Type B pancreatic cell (in vitro differentiated cells): Measurements from ENCODE around the gene ADNP. TPM values are rescaled to one million over a fixed set of nuclear protein-coding genes. Genes with fewer than 3 reads are reported as not detected.

Experiments used
- DNase-seq: peaks from one replicate; pipeline ENCODE4 v3.0.0; 2021; ENCODE audit warnings: mixed read lengths; ENCODE audit not compliant: unreplicated experiment; ENCODE audit errors: extremely low spot score
- H3K27ac Mint-ChIP-seq: 2 replicates; pipeline ENCODE4 v1.8.0; 2021; ENCODE audit warnings: mild to moderate bottlenecking, mixed read lengths
- H3K27me3 Mint-ChIP-seq: 2 replicates; pipeline ENCODE4 v1.8.0; 2021; ENCODE audit warnings: mixed read lengths
- H3K36me3 Mint-ChIP-seq: 2 replicates; pipeline ENCODE4 v1.8.0; 2021; ENCODE audit warnings: mixed read lengths
- H3K4me1 Mint-ChIP-seq: one replicate; pipeline ENCODE4 v1.8.0; 2021; ENCODE audit warnings: mixed read lengths; ENCODE audit not compliant: unreplicated experiment
- H3K4me3 Mint-ChIP-seq: 2 replicates; pipeline ENCODE4 v1.8.0; 2021; ENCODE audit warnings: mild to moderate bottlenecking, mixed read lengths
- H3K9me3 Mint-ChIP-seq: 2 replicates; pipeline ENCODE4 v1.8.0; 2021; ENCODE audit warnings: mixed read lengths
- total RNA-seq: library from RNA; stranded (reverse); gene quantifications from 2 replicates; pipeline ENCODE4 v1.2.1, GENCODE V29; 2021; ENCODE audit warnings: low replicate concordance
- TF ChIP-seq, protein P1 (sequence below): fragments of 200-600 bp; sonication (generic); conservative IDR thresholded peaks from 2 replicates; pipeline ENCODE4 v1.5.0; 2021; ENCODE audit warnings: antibody characterized with exemption, mild to moderate bottlenecking

Gene ADNP
- total RNA-seq, 1 donor from 2014 or later, result 103 TPM

DNA sequence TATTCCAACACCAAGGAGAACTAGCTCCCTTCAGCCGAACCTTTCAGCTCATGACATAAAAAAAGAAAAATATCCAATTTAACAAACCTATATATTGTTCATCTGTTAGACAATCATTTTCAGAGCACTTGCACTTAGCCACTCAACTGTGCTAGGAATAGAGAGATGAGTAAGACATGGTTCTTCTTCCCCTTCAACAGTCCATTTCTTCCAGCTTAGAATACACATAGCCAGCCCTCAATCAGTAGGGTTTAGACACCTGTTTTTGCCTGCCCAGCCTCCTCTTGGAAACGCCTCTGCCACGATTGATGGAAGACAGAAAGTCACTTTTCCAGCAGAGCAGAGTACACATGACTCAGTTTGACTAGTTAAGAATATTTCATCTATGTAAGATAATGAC, 21.8 kb downstream of the ADNP start:
- peaks cover 25% of the 10 kb centered on the region for H3K36me3 Mint-ChIP-seq

GRCh38 chr20:50904067-50904570, 27.1 kb downstream of the ADNP start:
- no peak overlapping the region for H3K4me3 Mint-ChIP-seq
- no peak overlapping the region for H3K27ac Mint-ChIP-seq
- no peaks in the 10 kb centered on the region for H3K27me3 Mint-ChIP-seq
- H3K4me1 Mint-ChIP-seq, result peaks cover 16% of the 10 kb centered on the region
- TF ChIP-seq, protein P1, sequence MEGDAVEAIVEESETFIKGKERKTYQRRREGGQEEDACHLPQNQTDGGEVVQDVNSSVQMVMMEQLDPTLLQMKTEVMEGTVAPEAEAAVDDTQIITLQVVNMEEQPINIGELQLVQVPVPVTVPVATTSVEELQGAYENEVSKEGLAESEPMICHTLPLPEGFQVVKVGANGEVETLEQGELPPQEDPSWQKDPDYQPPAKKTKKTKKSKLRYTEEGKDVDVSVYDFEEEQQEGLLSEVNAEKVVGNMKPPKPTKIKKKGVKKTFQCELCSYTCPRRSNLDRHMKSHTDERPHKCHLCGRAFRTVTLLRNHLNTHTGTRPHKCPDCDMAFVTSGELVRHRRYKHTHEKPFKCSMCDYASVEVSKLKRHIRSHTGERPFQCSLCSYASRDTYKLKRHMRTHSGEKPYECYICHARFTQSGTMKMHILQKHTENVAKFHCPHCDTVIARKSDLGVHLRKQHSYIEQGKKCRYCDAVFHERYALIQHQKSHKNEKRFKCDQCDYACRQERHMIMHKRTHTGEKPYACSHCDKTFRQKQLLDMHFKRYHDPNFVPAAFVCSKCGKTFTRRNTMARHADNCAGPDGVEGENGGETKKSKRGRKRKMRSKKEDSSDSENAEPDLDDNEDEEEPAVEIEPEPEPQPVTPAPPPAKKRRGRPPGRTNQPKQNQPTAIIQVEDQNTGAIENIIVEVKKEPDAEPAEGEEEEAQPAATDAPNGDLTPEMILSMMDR, result no peak
- no peak for DNase-seq
- H3K9me3 Mint-ChIP-seq, result no peaks in the 10 kb centered on the region
- H3K36me3 Mint-ChIP-seq, result peaks cover 12% of the 10 kb centered on the region

More for the DNA sequence above, 21.8 kb downstream of the ADNP start:
- TF ChIP-seq, protein P1, result no peak
- Mint-ChIP-seq H3K4me1 (peaks cover 36% of the 10 kb centered on the region), H3K27ac (peak overlapping the region; percentile 8), H3K9me3 (no peaks in the 10 kb centered on the region), H3K27me3 (no peaks in the 10 kb centered on the region), H3K4me3 (no peak overlapping the region)
- DNase-seq, result no peak

- H3K27me3 Mint-ChIP-seq, result no peaks in the 10 kb centered on the region
- DNase-seq, result no peak
- H3K27ac Mint-ChIP-seq, result no peak overlapping the region
- peaks cover 13% of the 10 kb centered on the region for H3K36me3 Mint-ChIP-seq
- TF ChIP-seq, protein P1, result no peak
- no peaks in the 10 kb centered on the region for H3K9me3 Mint-ChIP-seq
- peaks cover 16% of the 10 kb centered on the region for H3K4me1 Mint-ChIP-seq
- no peak overlapping the region for H3K4me3 Mint-ChIP-seq
Measured at GRCh38 chr20:50903353-50904051, 27.7 kb downstream of the ADNP start.

DNA sequence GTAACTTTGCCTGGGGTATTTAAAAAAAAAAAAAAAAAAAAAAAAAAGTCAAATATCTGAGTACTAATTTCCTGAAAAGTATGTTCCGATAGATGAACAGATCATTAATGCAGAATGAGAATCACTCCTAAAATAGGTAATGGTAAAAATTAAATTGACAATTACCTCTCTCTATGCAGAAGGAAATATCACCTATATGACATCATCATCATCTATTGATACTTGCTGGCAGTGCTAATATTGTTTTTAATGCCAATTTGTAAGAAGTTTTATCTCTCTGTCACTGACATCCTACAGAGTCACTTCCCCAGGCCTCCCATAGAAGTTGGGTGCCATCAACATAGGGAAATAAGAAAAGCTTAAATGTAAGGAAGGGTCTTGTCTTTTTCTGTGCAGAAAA, 29.9 kb downstream of the ADNP start:
- TF ChIP-seq, protein P1, result no peak
- H3K9me3 Mint-ChIP-seq, result no peaks in the 10 kb centered on the region
- peaks cover 9% of the 10 kb centered on the region for H3K4me1 Mint-ChIP-seq
- H3K4me3 Mint-ChIP-seq, result no peak overlapping the region
- DNase-seq, result no peak
- H3K27me3 Mint-ChIP-seq, result no peaks in the 10 kb centered on the region
- H3K36me3 Mint-ChIP-seq, result peaks cover 19% of the 10 kb centered on the region
- no peak overlapping the region for H3K27ac Mint-ChIP-seq

DNA sequence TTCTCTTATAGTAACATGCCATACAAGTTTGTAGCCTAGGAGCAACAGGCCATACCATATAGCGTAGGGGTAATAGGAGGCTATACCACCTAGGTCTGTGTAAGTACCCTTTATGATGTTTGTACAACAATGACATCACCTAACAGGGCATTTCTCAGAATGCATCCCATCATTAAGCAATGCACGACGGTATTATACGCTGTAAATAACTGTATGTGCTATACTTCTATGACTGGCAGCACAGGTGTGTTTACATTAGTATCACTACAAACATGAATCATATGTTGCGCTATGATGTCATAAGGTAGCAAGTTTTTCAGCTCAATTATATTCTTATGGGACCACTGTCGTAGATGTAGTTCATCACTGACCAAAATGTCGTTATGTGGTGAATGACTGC, 31.0 kb downstream of the ADNP start:
- Mint-ChIP-seq H3K27me3 (no peaks in the 10 kb centered on the region), H3K4me1 (peaks cover 9% of the 10 kb centered on the region), H3K27ac (no peak overlapping the region), H3K9me3 (no peaks in the 10 kb centered on the region), H3K36me3 (peaks cover 19% of the 10 kb centered on the region), H3K4me3 (no peak overlapping the region)
- no peak for DNase-seq
- TF ChIP-seq, protein P1, result no peak
